ENCODE data around the gene DHRS2. TPM values are rescaled to one million over a fixed set of nuclear protein-coding genes. Genes with fewer than 3 reads are reported as not detected.

Gene DHRS2
- total and polyA plus RNA-seq, 10 of the 15 experiments (the other 5 are each of a cell fraction or from before 2014, with no cell fraction given) = 0.09 to 1.8 (median 0.73) TPM; not detected in 1

- BruUV-seq (replicated peaks) = no TSS peak
- Histone ChIP-seq H3K4me1 (ENCODE audit: control insufficient read depth, insufficient read depth, low read length) (no peaks in the 10 kb centered on the region), H3K79me2 (ENCODE audit: control insufficient read depth, insufficient read depth, low read length) (no peaks in the 10 kb centered on the region), H3K36me3 (ENCODE audit: control insufficient read depth in 2 of 2, insufficient read depth in 2 of 2, low read length in 1 of 2) (no peaks in the 10 kb centered on the region), H3K27ac (ENCODE audit: control insufficient read depth, insufficient read depth) (no peak overlapping the region), H3K27me3 (replicated peaks in 1 of 2; ENCODE audit: control insufficient read depth in 2 of 2, insufficient read depth in 2 of 2, low read length in 1 of 2) (no peaks in the 10 kb centered on the region), H2AFZ (ENCODE audit: control insufficient read depth, low read depth, low read length) (no peak overlapping the region), H3K9me3 (replicated peaks; ENCODE audit: control insufficient read depth, insufficient read depth, low read length) (peaks cover 4% of the 10 kb centered on the region), H3K4me2 (ENCODE audit: control insufficient read depth, insufficient read depth) (no peak overlapping the region), H3K9ac (ENCODE audit: control insufficient read depth, insufficient read depth, low read length) (no peak overlapping the region), H3K4me3 (no peak overlapping the region), H4K20me1 (ENCODE audit: control insufficient read depth, insufficient read depth) (no peaks in the 10 kb centered on the region)
- TF ChIP-seq SPI1 (IDR thresholded peaks at IDR 0.05; ENCODE audit: borderline replicate concordance, insufficient read depth, low read depth, low read length) = 0 out of 2 replicates have a peak, but pooled peaks have one; percentile 4
- no peak for TF ChIP-seq CHD2 (IDR thresholded peaks at IDR 0.05; ENCODE audit: borderline replicate concordance, low read depth, low read length)
- in situ Hi-C loops (cut with MboI) = no loop called here
- intact Hi-C loops (cut with micrococcal nuclease; ENCODE audit: unreplicated experiment) = no loop called here
- ChIA-PET POLR2A (no interaction called here), CTCF (interaction anchor here (6.6 kb wide), 1 partner anchor 13 kb away, joined by 49 read pairs; no protein-coding TSS in a partner anchor), RAD21 (ENCODE audit: unreplicated experiment) (no interaction called here), SMC1A (ENCODE audit: uncharacterized antibody, unreplicated experiment) (interaction anchor here (0.6 to 2.6 kb wide), 2 partner anchors 11 to 31 kb away, joined by 3 to 7 read pairs; no protein-coding TSS in a partner anchor)
- 3% methylated on average over 3 of the region's 3 CpGs for WGBS (ENCODE audit: insufficient coverage, insufficient replicate concordance, low lambda C conversion rate, missing lambda C conversion rate)
- ATAC-seq = no peak
- FAIRE-seq = no peak
- no peak for DNase-seq (ENCODE audit: low read depth, low spot score)
Observed at GRCh38 chr14:23620177-23620702, 15.9 kb upstream of the DHRS2 start.

GRCh38 chr14:23621204-23621931, 14.8 kb upstream of the DHRS2 start:
- FAIRE-seq (no peak), ATAC-seq (no peak), DNase-seq (ENCODE audit: low read depth, low spot score) (no peak)
- ChIA-PET CTCF (interaction anchor here (2.1 to 6.6 kb wide), 2 partner anchors 12 to 32 kb away, joined by 8 to 49 read pairs; no protein-coding TSS in a partner anchor), RAD21 (ENCODE audit: unreplicated experiment) (no interaction called here), SMC1A (ENCODE audit: uncharacterized antibody, unreplicated experiment) (interaction anchor here (2.6 kb wide), 1 partner anchor 10 kb away, joined by 7 read pairs; no protein-coding TSS in a partner anchor), POLR2A (no interaction called here)
- no peak overlapping the region for H3K4me2 ChIP-seq (ENCODE audit: control insufficient read depth, insufficient read depth)
- H3K9me3 ChIP-seq (replicated peaks; ENCODE audit: control insufficient read depth, insufficient read depth, low read length) = peaks cover 6% of the 10 kb centered on the region
- H3K4me1 ChIP-seq (ENCODE audit: control insufficient read depth, insufficient read depth, low read length) = no peaks in the 10 kb centered on the region
- no TSS peak for BruUV-seq (replicated peaks)
- no peak overlapping the region for H3K4me3 ChIP-seq
- H4K20me1 ChIP-seq (ENCODE audit: control insufficient read depth, insufficient read depth) = no peaks in the 10 kb centered on the region
- intact Hi-C loops (cut with micrococcal nuclease; ENCODE audit: unreplicated experiment) = no loop called here
- no peak overlapping the region for H2AFZ ChIP-seq (ENCODE audit: control insufficient read depth, low read depth, low read length)
- H3K9ac ChIP-seq (ENCODE audit: control insufficient read depth, insufficient read depth, low read length) = no peak overlapping the region
- in situ Hi-C loops (cut with MboI) = no loop called here
- H3K79me2 ChIP-seq (ENCODE audit: control insufficient read depth, insufficient read depth, low read length) = no peaks in the 10 kb centered on the region
- WGBS (ENCODE audit: insufficient coverage, insufficient replicate concordance, low lambda C conversion rate, missing lambda C conversion rate) = 21% methylated on average over 6 of the region's 6 CpGs
- no peak overlapping the region for H3K27ac ChIP-seq (ENCODE audit: control insufficient read depth, insufficient read depth)
- no peaks in the 10 kb centered on the region for H3K27me3 ChIP-seq (replicated peaks in 1 of 2; ENCODE audit: control insufficient read depth in 2 of 2, insufficient read depth in 2 of 2, low read length in 1 of 2)
- no peaks in the 10 kb centered on the region for H3K36me3 ChIP-seq (ENCODE audit: control insufficient read depth in 2 of 2, insufficient read depth in 2 of 2, low read length in 1 of 2)
- TF ChIP-seq NKRF (conservative IDR thresholded peaks at IDR 0.05) = no peak
- TF ChIP-seq, protein P1, sequence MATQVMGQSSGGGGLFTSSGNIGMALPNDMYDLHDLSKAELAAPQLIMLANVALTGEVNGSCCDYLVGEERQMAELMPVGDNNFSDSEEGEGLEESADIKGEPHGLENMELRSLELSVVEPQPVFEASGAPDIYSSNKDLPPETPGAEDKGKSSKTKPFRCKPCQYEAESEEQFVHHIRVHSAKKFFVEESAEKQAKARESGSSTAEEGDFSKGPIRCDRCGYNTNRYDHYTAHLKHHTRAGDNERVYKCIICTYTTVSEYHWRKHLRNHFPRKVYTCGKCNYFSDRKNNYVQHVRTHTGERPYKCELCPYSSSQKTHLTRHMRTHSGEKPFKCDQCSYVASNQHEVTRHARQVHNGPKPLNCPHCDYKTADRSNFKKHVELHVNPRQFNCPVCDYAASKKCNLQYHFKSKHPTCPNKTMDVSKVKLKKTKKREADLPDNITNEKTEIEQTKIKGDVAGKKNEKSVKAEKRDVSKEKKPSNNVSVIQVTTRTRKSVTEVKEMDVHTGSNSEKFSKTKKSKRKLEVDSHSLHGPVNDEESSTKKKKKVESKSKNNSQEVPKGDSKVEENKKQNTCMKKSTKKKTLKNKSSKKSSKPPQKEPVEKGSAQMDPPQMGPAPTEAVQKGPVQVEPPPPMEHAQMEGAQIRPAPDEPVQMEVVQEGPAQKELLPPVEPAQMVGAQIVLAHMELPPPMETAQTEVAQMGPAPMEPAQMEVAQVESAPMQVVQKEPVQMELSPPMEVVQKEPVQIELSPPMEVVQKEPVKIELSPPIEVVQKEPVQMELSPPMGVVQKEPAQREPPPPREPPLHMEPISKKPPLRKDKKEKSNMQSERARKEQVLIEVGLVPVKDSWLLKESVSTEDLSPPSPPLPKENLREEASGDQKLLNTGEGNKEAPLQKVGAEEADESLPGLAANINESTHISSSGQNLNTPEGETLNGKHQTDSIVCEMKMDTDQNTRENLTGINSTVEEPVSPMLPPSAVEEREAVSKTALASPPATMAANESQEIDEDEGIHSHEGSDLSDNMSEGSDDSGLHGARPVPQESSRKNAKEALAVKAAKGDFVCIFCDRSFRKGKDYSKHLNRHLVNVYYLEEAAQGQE (IDR thresholded peaks at IDR 0.05; ENCODE audit: low read depth, low read length) = no peak
- TF ChIP-seq DPF2 (IDR thresholded peaks at IDR 0.05) = no peak
- TF ChIP-seq HSF1 (IDR thresholded peaks at IDR 0.05; ENCODE audit: low read depth, low read length) = no peak
- no peak for TF ChIP-seq BRCA1 (IDR thresholded peaks at IDR 0.05; ENCODE audit: low read depth, low read length)

Data from GM12878 (cell line).